ENCODE results near the gene CALD1.
A peak's percentile ranks its signal among the peaks of the same experiment; 100 is the strongest.
"Not testable (repeated sequence)": the region's sequence is repeated elsewhere in the genome, so short reads cannot be mapped to it uniquely, and the experiment has no call there.

CALD1 gene

DNA sequence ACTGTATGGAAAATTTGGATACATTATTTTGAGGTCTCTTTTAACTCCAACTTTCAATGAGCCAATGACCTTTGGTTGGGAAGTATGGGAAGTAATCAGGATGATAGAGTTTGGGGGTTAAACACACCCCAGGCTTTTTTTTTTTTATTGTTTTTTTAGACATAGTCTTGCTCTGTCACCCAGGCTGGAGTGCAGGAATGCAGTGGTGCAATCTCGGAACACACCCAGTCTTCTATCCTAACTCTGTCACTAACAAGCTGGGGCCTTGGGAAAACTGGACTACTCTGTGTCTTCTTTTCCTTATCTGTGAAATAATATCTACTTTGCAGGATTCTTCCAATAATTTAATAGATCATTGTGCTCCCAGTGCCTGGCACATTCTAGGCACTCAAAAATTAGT is 169.3 kb downstream of the CALD1 start:
- no peak for DNase-seq (ENCODE audit: low read depth in 2 of 2)

DNA sequence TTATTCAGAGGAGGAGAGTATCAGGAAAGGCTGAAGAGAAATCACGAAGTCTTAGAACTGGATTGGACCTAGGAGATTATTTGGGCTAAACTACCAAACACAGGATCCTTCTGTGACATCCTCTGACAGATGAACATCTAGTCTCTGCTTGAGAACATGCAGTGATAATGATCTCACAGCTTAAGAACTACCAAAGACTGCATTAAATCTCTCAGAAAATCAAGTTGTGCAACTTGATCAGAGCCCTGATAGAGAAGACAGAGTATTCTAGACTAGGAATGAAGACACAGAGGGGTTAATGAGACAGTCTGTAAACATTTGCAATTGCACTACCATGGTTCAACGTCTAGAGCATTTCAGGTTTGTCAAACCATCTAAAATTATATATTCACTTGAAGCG is 169.7 kb downstream of the CALD1 start:
- no peak for DNase-seq (ENCODE audit: low read depth in 2 of 2)

DNA sequence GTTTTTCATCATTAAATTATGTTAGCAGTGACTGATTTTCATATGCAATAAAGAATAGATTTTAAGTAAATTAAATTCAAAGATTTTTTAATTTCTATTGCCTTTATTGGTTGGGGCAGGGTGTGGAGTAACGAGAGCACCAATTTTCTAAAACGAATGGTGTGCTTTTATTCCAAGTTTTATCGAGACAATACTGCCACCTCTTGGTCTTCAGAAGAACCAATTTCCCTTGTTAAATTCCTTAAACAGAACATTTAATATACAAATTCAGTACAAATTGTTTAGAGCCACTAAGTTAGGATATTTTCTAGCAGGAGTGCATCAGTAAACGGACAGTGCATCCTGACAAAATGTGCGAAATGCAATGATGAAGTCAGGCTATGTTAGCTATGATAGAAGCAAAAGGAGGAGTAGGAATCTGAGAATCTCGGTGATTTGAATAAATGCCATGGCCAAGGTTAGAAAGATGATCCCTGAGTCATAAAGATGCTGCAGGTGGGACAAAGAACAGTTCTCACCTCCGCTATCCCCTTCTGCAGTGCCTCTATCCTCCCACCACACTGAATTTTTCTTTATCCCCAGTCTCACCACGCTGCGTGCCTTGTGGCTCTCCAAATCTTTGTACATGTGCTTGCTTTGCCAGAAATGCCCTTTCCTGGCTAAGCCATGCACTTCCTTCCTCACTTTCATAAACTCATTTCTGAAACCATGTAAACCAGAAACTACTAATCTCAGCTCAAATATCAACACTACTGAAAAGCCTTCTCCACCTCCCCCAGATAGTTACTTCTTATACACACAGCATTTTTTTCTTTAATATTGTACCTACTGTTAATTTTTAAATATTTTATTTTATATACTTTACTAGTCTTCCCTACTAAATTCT is 175.0 kb downstream of the CALD1 start:
- DNase-seq (ENCODE audit: low read depth in 2 of 2), result no peak

DNA sequence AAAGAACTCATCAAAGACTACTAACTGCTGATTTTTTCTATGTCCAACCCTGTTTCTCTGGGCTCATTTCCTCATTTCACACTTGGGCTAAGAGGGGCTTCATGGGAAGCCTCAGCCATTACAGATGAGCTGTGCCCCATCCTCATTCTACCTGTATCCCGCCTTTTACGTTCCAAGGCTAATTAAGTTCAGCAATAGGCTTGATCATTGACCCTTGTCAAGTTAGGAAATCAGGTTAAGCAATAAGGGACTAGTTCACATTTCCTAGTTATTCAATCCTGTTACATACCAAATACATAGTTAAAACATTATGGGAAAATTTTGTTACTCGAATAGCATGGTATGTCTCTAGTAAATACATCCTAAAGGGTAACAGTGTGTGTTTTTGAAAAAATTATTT is 177.6 kb downstream of the CALD1 start:
- no peak for DNase-seq (ENCODE audit: low read depth in 2 of 2)

DNA sequence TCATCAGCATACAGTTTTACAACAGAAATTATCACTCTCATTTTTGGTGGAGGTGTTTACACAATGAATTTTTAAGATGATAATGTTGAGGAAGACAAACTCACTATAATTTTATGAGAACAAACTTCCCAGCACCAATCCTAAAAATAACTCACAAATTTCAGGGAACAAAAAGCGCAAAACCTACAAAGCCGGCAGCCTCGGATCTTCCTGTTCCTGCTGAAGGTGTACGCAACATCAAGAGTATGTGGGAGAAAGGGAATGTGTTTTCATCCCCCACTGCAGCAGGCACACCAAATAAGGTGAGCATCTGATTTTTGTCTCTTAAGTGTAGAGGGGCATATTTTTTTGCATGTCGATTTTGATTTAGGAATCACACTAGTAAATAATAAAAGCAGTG is 180.4 kb downstream of the CALD1 start:
- no peak for DNase-seq (ENCODE audit: low read depth in 2 of 2)

DNA sequence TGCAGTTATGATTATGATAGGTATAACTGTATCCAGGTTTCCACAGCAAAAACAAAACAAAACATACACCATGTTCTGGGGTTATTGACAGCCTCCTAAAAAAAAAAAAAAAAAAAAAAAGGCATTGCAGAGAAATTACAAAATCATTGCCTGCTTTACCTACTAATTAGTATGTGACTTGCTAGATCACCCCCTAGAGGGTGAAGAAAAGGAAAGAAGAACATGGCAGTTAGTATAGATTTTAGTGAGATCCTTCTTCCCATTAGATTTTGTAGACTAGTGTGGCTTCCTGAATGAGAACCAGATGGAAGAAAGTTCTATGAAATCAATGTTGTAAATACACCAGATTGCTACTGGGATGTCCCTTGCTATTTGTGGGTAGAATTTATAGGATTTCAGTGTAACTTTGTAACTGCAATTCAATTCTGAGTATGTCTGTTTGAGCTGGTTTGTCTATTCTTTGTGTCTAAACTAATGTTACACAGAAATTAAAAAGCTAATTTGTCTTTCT is 182.9 kb downstream of the CALD1 start:
- DNase-seq (ENCODE audit: low read depth in 2 of 2), result no peak

DNA sequence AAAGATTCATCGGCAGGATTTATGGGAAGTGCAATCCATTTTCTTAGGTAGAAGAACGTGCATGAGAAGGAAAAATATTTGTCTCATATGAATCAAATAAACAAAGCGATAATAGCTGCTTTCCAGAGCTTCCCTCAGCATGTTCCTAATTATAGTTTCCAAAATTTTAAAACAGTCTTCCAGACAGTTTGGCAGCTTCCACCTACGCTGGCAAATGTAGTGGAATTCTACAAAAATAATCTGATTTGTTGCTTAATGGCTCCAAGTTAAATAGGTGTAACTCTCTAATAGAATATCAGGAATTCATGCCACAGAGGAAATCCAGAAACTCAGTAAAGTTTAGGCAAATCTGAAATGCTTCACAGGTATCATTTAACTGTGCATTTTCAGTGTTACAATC is 183.6 kb downstream of the CALD1 start:
- DNase-seq (ENCODE audit: low read depth in 2 of 2), result no peak

DNA sequence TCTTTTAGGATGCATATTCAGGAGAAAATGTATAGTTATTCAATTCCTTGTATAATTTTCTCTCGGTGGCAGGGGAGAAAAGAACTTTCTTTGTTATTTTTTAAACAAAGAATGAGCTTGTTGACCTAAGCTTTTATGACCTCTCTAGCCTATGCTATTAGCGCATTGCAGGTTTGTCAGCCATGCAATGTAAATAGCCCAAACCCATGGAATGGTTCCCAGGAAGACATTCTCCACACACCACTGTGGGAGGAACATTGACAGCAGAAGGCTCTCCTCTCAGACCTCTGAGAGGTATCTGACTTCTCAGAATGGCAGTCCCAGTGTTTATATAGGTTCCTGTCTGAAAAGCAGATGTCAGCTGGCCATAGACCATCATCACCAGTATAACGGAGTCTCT is 187.3 kb downstream of the CALD1 start:
- no peak for DNase-seq (ENCODE audit: low read depth in 2 of 2)

DNA sequence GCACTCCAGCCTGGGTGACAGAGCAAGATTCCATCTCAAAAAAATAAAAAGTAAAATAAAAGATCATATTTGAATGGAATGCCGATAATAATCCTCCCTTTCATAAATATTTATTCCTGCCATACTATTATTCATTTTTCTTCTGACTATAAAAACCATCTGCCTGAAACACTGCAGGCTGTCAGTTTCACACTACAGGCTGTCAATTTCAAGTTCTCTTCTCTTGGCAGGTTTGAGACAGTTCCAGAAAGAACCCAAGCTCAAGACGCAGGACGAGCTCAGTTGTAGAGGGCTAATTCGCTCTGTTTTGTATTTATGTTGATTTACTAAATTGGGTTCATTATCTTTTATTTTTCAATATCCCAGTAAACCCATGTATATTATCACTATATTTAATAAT is 188.7 kb downstream of the CALD1 start:
- no peak for DNase-seq (ENCODE audit: low read depth in 2 of 2)

DNA sequence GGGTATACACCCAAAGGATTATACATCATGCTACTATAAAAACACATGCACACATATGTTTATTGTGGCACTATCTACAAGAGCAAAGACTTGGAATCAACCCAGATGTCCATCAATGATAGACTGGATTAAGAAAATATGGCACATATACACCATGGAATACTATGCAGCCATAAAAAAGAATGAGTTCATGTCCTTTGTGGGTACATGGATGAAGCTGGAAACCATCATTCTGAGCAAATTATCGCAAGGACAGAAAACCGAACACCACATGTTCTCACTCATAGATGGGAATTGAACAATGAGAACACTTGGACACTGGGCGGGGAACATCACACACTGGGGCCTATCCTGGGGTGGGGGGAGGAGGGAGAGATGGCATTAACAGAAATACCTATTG is 202.2 kb downstream of the CALD1 start:
- DNase-seq (ENCODE audit: low read depth in 2 of 2), result not testable (repeated sequence)

DNA sequence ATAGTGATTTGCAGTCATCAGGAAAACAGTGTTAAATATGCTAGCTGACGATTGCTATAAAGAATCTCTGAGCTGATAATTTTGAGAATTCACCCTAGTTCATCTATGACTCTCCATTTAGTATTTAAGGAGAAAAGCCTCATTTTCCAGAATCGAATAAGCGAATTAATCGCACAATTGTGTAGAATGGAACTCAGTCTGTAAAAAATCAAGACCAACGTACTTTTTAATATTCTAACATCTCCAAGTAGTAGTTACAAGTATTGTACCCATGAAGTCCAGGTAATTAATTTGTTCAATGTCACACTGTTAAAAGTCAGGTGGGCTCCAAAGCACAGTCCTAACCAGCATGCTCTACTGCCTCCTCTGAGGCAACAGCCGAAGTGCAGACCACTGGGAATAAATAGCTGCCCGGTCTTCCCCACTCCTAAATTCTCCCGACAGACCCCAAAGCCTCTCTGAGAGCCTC is 206.5 kb downstream of the CALD1 start:
- no peak for DNase-seq (ENCODE audit: low read depth in 2 of 2)

DNA sequence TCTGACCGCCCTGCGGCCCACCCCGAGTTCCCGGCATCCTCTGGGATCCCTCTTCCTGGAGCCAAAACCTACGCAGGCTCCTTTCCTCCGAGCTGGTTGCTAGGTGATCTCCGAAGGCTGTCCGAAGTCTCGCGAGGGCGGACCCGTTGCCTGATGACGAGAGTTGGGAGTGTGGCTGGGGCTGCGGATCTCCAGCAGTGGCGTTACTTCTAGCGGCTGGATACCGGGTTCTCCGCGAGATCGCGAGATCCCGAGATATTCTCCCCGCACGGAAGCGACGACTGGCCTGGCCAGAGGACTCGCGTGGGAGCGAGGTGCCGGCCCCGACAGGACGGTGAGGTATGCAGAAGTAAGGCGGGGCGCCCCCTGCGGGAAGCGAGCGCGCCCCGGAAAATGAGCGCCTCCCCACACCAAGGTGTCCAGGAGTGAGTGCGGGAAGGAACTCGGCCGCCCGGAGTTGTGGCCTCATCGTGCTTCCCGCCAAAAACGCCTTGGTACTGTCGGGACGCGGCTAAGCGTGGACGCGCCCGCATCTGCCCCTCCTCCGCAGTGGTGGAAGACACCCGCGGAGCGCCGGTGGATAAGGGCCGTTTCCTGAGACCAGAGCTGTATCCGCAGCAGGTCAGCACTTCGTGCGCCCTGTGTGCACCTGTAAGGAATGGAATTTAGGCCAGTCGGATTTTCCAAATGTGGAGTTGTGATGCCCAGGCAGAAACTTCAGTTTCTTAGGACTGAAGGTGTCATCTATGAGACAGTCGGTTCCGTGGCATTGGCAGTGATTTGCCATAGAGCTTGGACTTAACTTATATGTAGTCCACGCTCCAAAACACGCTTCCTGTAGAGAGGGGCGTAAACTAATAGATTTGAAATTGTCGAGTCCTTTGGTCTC is 207.2 kb downstream of the CALD1 start, which contains the start of gene AGBL3:
Gene AGBL3, plus strand, starts transcription at position 146 of the 889 bp plus-strand sequence. CDS start 1,426 bp downstream, outside the sequence.
- DNase-seq (ENCODE audit: low read depth in 2 of 2), result peak; percentile 78 to 92

DNA sequence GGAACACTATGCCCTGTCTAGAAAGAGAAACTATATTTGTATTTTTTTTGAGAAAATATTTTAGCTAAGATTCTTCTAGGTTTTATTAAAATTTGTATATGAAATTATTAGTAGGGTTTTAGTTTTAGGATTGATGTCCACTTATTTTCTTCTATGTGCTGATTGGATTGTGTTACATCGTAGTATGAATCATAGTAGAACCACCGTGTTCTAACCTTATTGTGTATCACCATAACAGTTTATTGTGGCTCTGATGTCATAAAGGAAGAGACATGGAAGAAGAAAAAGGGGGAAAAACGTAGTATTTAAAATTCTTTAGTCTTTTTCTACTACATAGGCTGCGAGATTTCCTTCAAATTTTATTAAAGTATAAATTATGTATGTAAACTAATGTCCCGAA is 208.7 kb downstream of the CALD1 start:
- no peak for DNase-seq (ENCODE audit: low read depth in 2 of 2)

DNA sequence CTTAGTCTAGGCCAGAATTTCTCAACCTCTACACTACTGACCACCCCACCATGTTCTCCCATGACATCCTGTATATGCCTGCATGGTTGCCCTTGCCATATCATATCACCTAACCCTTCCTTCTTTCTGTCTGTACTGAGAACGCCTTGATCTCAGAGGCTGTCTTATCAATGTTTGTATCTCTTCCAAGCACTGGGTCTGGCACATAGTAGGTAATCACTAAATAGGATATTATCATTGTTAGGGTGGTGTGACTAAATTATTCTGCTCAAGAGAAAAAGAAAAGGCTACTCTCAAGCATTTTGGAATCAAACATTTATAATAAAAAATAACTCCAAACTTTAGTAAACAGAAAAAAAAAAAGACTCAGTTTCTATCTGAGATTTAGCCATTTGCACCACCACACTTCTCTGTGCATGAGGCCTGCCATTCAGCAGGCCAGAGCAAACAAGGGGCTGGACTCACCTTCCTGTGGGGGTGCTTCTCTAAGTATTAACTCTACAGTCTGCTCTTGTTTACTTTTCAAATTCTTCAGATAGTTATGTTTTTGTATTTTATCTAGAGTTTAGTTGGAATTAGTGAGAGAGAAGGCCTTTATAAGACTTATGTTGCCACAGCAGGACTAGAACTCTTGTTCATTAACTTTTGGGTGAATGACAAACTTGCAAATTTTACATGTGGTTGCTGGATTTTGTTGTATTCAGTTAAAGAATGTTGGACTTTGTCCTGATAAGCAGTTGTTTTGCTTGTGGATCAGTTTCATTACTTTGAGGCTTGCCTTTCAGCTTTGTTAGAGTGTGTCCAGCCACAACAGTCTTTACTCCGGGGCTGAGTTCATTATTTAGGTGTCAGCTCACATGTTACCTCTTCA is 212.3 kb downstream of the CALD1 start:
- no peak for DNase-seq (ENCODE audit: low read depth in 2 of 2)

DNA sequence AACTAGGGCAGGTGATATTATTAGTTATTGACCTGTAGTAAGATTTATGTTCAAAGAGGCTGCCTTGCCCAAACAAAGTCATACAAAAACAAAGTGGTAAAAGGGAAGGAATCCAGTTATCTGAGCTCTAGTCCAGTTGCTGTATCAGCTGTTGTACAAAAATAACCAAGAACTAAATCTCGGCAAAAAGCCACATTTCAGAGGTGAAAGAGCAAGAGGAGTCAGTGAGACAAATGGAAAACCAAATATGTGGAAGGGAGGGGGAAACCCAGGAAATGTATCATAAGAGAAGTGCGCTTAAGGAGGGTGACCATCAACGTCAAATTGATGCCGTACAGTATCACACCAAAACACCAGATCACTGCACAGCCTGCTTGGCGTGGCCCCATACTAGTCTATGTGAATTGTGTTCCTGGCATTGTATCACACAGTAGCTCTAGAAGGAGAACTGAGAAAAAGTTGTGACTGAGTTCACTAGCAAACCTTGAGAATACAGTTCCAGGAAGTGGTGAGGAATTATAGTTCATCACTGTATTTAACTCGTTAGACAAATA is 213.3 kb downstream of the CALD1 start:
- peak in 1 of 2 experiments; percentile 6 for DNase-seq (ENCODE audit: low read depth in 2 of 2)

DNA sequence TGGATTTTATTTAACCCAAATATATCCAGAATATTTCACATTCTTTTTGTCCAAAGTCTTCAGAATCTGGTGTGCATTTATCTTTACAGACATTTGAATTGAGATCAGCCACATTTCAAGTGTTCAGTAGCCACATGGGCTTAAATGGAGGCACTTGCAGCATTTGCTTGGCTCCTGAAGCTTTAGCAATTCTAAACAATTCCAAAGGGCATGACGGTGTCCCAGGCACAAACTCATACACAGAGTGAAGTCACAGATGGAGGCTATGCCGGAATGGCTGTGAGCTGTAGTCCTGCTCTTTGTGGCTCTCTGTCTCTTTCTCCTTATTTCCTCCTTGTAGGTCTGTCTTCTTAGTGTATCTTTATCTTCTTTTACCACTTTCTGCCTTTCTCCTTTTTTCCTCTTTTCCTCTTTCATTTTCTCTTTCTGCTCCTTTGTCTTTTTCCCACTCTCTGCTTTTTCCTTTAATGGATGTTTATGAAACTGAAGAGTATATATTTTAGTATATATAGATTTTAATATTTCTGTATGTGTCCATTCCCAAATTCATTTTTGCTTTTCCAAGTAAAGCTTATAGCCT is 214.5 kb downstream of the CALD1 start:
- no peak for DNase-seq (ENCODE audit: low read depth in 2 of 2)

DNA sequence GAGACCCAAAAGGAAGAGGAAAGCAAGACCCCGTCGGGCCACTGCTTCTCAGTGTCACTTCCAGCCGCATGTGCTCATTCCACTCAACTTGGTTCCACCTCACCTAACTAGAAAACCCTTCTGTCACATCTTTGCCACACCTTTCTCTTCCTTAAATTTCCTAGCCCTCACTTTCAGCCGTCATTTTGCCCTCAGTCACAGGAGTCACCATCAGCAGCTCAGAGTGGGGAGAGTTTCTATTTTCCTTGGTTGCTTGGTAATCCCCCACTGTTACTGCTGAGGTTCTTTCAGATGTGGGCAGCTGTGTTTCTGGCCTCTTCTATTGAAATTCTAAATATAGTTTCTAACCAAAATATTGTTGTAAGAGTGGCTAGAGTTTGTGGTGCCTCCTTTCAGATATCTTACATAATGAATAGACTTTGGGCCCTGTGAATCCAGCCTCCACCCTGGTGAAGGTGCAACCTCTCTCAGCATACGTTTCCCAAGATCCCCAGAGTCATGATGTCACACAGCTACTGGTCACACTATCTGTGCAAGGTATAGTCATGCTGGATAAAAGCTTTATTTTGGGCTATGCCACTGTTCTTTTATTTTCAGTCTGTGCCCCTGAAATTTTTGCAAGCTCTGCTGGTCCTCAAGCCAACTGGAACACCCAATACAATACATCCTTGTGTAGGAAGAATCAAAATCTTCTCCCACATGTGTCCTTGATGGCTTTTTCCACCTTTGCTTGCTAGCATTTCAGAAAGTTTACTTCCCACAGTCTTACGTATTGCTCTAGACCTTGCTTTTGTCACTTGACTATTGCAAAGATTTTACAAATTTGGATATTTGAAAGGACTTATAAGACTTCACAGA is 216.0 kb downstream of the CALD1 start:
- DNase-seq (ENCODE audit: low read depth in 2 of 2), result no peak

DNA sequence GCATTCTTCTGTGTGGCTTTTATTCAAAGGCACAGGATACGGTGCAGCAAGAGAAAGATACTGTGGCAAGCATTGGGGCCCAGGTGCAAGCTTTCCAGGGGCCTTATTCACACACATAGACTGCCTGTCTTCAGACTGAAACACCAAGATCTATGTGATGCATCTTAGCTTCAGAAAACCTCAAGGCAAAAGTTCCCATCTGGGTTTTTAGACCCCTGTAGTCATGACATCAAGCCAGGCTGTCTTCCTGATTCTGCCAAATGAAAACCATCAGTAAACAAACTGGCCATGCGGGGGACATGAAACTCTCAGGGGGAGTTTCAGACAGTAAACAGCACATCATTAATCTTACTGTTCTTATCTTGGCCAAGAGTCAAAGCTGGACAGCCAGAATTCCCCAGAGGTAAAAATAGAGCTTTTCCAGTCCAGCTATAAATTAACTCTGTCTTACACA is 216.7 kb downstream of the CALD1 start:
- no peak for DNase-seq (ENCODE audit: low read depth in 2 of 2)

DNA sequence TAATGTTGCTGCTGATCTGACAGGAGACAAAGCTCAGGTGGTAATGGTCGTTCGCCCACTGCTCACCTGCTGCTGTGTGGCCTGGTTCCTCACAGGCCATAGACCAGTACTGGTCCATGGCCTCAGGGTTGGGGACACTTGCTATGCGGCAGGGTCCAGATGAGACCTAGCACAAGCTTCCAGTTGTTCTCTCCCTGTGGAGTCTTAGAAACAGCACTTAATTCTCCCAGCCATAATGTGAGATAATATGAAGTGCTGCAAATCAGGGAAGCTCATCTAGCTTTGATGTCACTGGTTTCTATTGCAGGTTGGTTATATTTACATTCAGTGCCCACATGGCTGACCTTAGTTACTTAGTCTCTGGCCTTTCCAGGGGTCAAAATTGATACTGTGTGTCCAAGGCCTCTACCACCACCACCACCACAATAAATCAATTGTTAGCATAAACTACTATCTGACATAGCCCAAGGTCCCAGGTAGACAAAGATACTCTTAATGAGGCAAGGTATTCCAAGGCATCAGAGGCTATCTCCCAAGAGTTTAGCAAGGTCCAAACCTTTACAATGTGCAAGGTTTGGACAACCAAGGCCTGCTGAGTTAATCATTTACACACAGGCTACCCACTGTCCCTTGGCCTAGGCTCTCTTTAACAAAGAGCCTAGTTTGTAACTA is 217.9 kb downstream of the CALD1 start:
- no peak for DNase-seq (ENCODE audit: low read depth in 2 of 2)
